ENCODE data around the gene LCN15.

LCN15 gene, protein sequence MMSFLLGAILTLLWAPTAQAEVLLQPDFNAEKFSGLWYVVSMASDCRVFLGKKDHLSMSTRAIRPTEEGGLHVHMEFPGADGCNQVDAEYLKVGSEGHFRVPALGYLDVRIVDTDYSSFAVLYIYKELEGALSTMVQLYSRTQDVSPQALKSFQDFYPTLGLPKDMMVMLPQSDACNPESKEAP

DNA sequence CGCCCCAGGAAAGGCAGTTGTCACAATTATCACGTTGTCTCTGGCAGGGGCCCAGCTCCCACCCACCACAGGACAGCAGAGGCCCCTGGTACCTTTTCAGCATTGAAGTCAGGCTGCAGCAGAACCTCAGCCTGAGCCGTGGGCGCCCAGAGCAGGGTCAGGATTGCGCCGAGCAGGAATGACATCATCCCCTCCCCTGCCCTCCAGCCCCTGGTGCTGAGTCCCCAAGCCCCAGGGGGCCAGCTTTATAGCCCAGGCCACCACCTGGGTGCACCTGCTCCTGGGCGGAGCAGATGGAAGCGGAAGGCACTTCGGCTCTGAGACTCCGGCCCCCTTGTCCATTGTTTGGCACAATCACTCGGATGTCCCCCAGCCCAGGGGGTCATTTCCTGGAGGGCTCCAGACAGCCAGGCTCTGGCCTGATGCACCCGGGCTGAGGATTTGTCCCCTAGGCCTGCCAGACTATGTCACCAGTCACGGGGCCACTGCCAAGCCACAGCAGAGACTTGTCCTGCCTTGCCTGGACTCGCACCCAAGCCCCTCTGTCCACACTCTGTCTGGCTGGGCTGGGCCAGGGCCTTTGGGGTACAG, at the start of gene LCN15:
Gene LCN15 (minus strand): TSS at position 218 of the 591 bp plus-strand sequence. CDS start 30 bp downstream, at position 188.
- H3K9ac ChIP-seq (ENCODE audit: low read depth, low read length) = no peak within 1 kb of the TSS
- no peaks in the 10 kb centered on the region for H3K9me3 ChIP-seq (ENCODE audit: control insufficient read depth, insufficient read depth, low read length)
- H3K4me3 ChIP-seq (ENCODE audit: low read depth, low read length) = peak within 1 kb of the TSS; percentile 37; the same call in 1 of the 2 replicates
- H3K27me3 ChIP-seq (ENCODE audit: control insufficient read depth, insufficient read depth, low read length) = no peaks in the 10 kb centered on the region
- no peaks in the 10 kb centered on the region; the same call in 1 of the 2 replicates for H3K4me1 ChIP-seq (ENCODE audit: control insufficient read depth, insufficient read depth, low read length)
- no peaks in the 10 kb centered on the region for H3K36me3 ChIP-seq (ENCODE audit: control insufficient read depth, insufficient read depth, low read length)
- H3K27ac ChIP-seq (ENCODE audit: low read depth, low read length) = no peak within 1 kb of the TSS

DNA sequence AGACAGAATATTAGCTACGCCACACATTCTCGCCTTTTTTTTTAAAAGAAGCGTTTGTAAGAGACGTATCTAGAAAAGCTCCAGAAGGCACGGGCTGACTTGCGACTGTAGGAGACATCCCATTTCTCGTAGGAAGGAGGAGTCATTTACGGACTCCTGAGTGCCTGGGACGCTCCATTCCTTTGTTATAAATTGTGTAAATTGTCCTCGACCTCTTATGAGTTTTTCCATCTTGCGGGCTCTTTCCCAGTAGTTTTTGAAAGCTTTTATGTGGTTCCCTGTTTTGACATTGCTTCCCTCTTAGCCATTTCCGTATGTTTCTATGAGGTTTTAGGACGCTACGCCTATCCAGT, 44.5 kb upstream of the LCN15 start:
- no peaks in the 10 kb centered on the region for H3K9me3 ChIP-seq (ENCODE audit: control insufficient read depth, insufficient read depth, low read length)
- H3K27me3 ChIP-seq (ENCODE audit: control insufficient read depth, insufficient read depth, low read length) = no peaks in the 10 kb centered on the region
- peak overlapping the region; percentile 85 for H3K4me3 ChIP-seq (ENCODE audit: low read depth, low read length)
- peaks cover 31% of the 10 kb centered on the region for H3K36me3 ChIP-seq (ENCODE audit: control insufficient read depth, insufficient read depth, low read length)
- peak overlapping the region; percentile 85 for H3K9ac ChIP-seq (ENCODE audit: low read depth, low read length)
- H3K4me1 ChIP-seq (ENCODE audit: control insufficient read depth, insufficient read depth, low read length) = peaks cover 9% of the 10 kb centered on the region; the same call in 1 of the 2 replicates
- peak overlapping the region; percentile 89 for H3K27ac ChIP-seq (ENCODE audit: low read depth, low read length)

DNA sequence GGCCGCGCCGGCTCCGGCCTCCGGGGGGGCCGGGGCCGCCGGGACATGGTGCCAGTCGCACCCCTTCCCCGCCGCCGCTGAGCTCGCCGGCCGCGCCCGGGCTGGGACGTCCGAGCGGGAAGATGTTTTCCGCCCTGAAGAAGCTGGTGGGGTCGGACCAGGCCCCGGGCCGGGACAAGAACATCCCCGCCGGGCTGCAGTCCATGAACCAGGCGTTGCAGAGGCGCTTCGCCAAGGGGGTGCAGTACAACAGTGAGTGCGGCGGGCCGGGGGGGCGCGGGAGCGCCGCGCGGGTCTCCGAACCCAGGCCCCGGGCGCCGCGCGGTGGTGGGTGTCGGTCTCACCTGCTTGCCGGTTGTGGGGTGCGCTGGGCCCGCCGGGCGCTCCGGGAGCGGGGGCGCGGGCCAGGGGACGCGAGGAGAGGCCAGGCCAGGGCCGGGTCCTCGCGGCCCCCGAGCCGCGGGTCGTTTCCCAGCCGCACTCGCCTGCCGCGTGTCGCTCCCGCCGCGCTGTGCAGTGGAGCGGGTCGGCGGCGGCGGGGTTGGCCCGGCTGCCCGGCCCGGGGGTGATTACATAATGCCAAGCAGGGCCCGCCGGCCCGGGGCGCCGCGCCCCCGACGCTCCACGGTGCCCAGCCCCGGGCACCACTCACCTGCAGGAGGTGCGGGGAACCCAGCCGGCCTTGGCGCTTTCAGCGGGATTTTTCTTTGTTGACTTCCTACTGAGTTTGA, 43.9 kb upstream of the LCN15 start:
- peaks cover 31% of the 10 kb centered on the region for H3K36me3 ChIP-seq (ENCODE audit: control insufficient read depth, insufficient read depth, low read length)
- H3K4me3 ChIP-seq (ENCODE audit: low read depth, low read length) = peak overlapping the region; percentile 85
- H3K27ac ChIP-seq (ENCODE audit: low read depth, low read length) = peak overlapping the region; percentile 89
- H3K4me1 ChIP-seq (ENCODE audit: control insufficient read depth, insufficient read depth, low read length) = peaks cover 9% of the 10 kb centered on the region; the same call in 1 of the 2 replicates
- peak overlapping the region; percentile 85 for H3K9ac ChIP-seq (ENCODE audit: low read depth, low read length)
- H3K9me3 ChIP-seq (ENCODE audit: control insufficient read depth, insufficient read depth, low read length) = no peaks in the 10 kb centered on the region
- H3K27me3 ChIP-seq (ENCODE audit: control insufficient read depth, insufficient read depth, low read length) = no peaks in the 10 kb centered on the region

DNA sequence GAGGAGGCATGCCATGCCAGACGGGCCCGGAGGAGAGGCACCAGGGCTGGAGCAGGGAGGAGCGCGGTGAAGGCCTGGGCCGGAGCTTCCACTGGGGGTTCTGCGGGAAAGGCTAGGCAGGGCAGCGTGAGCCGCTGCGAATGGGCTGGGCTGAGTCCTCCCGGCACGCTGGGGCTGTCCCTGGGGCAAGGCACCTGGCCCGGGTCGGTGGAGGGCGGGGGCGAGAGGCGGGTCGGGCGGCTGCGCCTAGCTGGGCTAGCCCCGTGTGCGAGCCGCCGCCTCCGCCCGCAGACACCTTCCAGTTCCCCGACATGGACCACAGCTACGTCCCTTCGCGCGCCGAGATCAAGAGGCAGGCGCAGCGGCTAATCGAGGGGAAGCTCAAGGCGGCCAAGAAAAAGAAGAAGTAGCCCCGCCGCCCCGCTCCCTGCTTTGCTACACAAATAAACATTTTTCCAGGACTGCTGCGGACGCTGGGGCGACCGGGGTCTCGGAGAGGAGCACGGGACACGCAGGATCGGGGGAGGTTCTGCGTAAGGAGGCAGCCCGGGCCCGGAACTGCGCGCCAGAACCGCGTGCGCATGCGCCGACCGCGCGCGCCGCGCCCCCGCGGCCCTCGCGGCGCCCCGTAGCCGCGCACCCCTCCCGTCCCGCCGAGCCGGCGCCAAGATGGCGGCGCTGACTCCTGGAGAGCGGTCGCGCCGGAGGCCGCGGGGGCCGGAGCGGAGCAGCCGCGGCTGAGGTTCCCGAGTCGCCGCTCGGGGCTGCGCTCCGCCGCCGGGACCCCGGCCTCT, 43.2 kb upstream of the LCN15 start, which contains the start of gene RABL6:
Gene RABL6 (plus strand): TSS at position 668 of the 794 bp plus-strand sequence. CDS start 249 bp downstream, outside the sequence.
- peaks cover 1% of the 10 kb centered on the region; the same call in 1 of the 2 replicates for H3K27me3 ChIP-seq (ENCODE audit: control insufficient read depth, insufficient read depth, low read length)
- peaks cover 26% of the 10 kb centered on the region for H3K36me3 ChIP-seq (ENCODE audit: control insufficient read depth, insufficient read depth, low read length)
- peaks cover 9% of the 10 kb centered on the region; the same call in 1 of the 2 replicates for H3K4me1 ChIP-seq (ENCODE audit: control insufficient read depth, insufficient read depth, low read length)
- H3K9ac ChIP-seq (ENCODE audit: low read depth, low read length) = peak within 1 kb of the TSS; percentile 85
- H3K9me3 ChIP-seq (ENCODE audit: control insufficient read depth, insufficient read depth, low read length) = no peaks in the 10 kb centered on the region
- peak within 1 kb of the TSS; percentile 85 for H3K4me3 ChIP-seq (ENCODE audit: low read depth, low read length)
- H3K27ac ChIP-seq (ENCODE audit: low read depth, low read length) = peak within 1 kb of the TSS; percentile 89

DNA sequence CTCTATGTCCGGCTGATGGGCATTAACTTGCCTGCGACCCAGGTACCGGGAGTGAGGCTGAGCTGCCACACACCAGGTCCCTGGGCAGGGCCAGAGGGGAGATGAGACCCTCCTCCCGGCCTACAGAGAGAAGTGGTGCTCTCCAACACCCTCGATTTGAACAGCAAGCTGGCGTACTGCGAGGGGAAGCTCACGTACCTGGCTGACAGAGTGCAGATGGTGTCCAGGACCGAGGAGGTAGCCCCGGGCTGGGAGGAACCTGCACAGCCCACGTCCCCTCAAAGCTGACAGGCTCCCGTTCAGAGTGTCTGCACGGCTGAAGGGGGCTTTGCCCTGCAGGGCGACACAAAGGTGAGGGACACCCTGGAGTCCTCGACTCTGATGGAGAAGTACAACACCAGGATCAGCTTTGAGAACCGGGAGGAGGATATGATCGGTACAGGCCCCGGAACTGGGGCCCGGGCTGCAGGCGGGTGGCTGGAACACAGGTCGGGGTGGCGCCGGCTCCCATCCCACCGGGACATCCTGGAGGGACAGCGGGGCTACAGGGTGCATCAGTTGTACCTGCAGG, 42.4 kb upstream of the LCN15 start:
- H3K9me3 ChIP-seq (ENCODE audit: control insufficient read depth, insufficient read depth, low read length) = no peaks in the 10 kb centered on the region

DNA sequence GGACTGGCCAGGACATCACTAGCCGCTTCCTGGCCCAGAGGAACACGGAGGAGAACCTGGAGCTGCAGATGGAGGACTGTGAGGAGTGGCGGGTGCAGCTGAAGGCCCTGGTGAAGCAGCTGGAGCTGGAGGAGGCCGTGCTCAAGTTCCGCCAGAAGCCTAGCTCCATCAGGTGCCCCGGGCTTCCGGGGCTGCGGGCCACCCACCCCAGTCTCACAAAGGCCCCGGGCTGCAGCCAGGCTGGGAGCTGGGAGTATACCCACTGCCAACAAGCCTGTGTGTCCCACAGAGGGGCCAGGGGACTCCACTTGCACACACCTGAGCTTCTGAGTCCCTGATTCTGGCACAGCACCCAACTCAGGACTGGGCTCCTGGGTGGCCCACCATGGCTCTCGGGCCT, 41.7 kb upstream of the LCN15 start:
- Histone ChIP-seq H3K9ac (ENCODE audit: low read depth, low read length) (no peak overlapping the region), H3K4me3 (ENCODE audit: low read depth, low read length) (no peak overlapping the region), H3K36me3 (ENCODE audit: control insufficient read depth, insufficient read depth, low read length) (peaks cover 17% of the 10 kb centered on the region), H3K9me3 (ENCODE audit: control insufficient read depth, insufficient read depth, low read length) (no peaks in the 10 kb centered on the region), H3K4me1 (ENCODE audit: control insufficient read depth, insufficient read depth, low read length) (peaks cover 12% of the 10 kb centered on the region; the same call in 1 of the 2 replicates), H3K27me3 (ENCODE audit: control insufficient read depth, insufficient read depth, low read length) (peaks cover 6% of the 10 kb centered on the region; the same call in 1 of the 2 replicates), H3K27ac (ENCODE audit: low read depth, low read length) (no peak overlapping the region)

More for the DNA sequence above, 42.4 kb upstream of the LCN15 start:
- H3K4me3 ChIP-seq (ENCODE audit: low read depth, low read length) = peak overlapping the region; percentile 85
- H3K4me1 ChIP-seq (ENCODE audit: control insufficient read depth, insufficient read depth, low read length) = peaks cover 9% of the 10 kb centered on the region; the same call in 1 of the 2 replicates
- peaks cover 6% of the 10 kb centered on the region; the same call in 1 of the 2 replicates for H3K27me3 ChIP-seq (ENCODE audit: control insufficient read depth, insufficient read depth, low read length)
- no peak overlapping the region for H3K9ac ChIP-seq (ENCODE audit: low read depth, low read length)
- peaks cover 21% of the 10 kb centered on the region for H3K36me3 ChIP-seq (ENCODE audit: control insufficient read depth, insufficient read depth, low read length)
- no peak overlapping the region for H3K27ac ChIP-seq (ENCODE audit: low read depth, low read length)

DNA sequence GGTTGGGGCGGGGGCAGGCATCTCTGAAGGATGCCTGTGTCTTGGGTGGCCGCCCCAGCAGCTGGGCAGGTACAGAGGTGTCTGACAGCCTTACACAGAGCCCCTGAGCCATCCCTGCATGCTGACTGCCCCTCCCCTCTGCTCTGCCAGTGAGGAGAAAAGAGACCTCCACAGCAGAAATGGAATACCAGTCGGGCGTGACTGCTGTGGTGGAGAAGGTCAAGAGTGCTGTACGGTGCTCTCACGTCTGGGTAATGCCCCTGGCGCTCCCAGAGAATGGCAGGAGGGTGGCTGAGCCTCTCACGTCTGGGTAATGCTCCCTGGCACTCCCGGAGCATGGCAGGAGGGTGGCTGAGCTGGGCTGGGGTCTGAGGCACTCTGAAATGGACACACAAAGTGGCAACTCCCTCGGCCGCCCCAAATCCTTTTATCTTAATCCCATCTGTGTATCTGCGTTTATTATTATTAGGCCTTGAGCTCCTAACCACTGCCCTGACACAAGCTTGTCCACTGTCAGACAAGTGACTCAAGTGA, 41.0 kb upstream of the LCN15 start:
- Histone ChIP-seq H3K36me3 (ENCODE audit: control insufficient read depth, insufficient read depth, low read length) (peaks cover 14% of the 10 kb centered on the region), H3K9me3 (ENCODE audit: control insufficient read depth, insufficient read depth, low read length) (no peaks in the 10 kb centered on the region), H3K9ac (ENCODE audit: low read depth, low read length) (no peak overlapping the region), H3K4me3 (ENCODE audit: low read depth, low read length) (no peak overlapping the region), H3K27ac (ENCODE audit: low read depth, low read length) (no peak overlapping the region), H3K4me1 (ENCODE audit: control insufficient read depth, insufficient read depth, low read length) (peaks cover 12% of the 10 kb centered on the region; the same call in 1 of the 2 replicates), H3K27me3 (ENCODE audit: control insufficient read depth, insufficient read depth, low read length) (peaks cover 6% of the 10 kb centered on the region; the same call in 1 of the 2 replicates)

DNA sequence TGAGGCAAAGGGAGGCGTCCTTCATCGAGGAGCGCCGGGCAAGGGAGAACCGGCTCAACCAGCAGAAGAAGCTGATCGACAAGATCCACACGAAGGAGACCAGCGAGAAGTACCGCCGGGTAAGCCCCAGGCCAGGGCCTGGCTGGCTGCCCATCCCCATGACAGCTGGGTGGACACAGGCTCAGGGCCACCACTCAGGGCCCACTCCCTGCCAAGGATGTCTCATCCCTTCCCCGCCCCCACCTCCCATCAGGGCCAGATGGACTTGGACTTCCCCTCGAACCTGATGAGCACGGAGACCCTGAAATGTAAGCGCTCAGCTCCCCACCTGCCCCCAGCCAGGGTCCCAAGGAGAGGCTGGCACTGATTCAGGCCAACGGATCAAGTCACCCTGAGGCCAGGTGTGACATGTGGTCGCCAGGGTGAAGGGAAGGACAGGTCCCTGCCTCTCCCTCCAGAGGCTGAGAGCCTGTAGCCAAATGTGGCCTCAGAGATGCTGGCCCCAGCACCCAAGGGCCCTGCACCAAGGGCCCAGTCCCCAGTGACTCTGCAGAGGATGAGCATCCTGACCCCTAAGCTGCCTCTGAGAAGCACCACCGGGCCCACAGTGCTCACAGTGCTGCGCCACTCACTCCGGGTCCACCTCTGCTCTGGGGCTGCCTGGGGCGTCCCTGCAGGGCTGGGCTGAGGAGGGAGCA, 40.3 kb upstream of the LCN15 start:
- H3K9ac ChIP-seq (ENCODE audit: low read depth, low read length) = no peak overlapping the region
- H3K27me3 ChIP-seq (ENCODE audit: control insufficient read depth, insufficient read depth, low read length) = peaks cover 8% of the 10 kb centered on the region
- no peak overlapping the region for H3K27ac ChIP-seq (ENCODE audit: low read depth, low read length)
- peaks cover 6% of the 10 kb centered on the region; the same call in 1 of the 2 replicates for H3K4me1 ChIP-seq (ENCODE audit: control insufficient read depth, insufficient read depth, low read length)
- no peaks in the 10 kb centered on the region for H3K9me3 ChIP-seq (ENCODE audit: control insufficient read depth, insufficient read depth, low read length)
- peaks cover 8% of the 10 kb centered on the region for H3K36me3 ChIP-seq (ENCODE audit: control insufficient read depth, insufficient read depth, low read length)
- no peak overlapping the region for H3K4me3 ChIP-seq (ENCODE audit: low read depth, low read length)

DNA sequence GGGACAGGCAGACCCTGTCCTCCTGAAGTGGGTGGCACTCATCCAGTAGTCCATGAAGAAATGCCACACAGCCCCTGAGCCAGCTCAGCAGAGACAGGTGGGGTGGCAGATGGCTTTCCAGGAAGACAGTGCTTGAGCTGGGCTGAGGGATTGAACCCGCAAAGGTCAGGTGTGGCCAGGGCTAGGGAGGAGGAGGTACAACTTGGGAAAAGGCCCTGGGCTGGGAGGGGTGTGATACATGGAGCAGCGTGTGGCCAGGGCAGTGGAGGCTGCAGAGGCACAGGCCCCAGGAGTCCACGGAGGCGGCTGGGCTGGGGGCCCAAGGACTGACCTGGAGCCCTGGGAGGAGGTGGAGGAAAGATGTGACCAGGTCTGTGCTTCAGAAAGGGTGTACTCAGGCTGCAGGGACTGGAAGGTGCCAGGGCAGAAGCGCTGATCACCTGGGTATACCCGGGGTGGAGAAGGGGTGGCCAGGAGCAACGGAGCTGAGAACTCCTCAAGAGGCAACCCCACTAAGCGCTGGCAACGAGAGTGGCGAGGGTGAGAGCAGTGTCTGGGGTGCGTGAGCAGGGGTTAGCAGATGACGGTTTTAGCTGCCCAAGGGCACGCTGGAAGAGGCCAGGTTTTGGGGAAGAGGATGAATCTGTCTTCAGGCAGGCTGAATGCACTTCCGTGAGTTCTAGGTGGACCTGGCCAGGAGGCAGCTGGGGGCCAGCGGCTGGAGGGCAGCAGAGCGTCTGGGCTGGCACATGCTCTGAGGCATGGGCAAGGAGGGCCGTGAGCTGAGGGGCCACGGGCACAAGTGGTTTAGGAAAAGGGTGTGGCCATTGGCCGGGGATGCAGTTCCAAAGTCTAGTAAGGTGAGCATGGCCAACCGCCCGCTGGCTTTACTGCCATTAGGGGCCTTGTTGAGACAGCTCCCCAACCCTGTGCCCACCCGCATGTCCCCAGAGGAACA, 39.5 kb upstream of the LCN15 start:
- H3K4me3 ChIP-seq (ENCODE audit: low read depth, low read length) = no peak overlapping the region
- H3K36me3 ChIP-seq (ENCODE audit: control insufficient read depth, insufficient read depth, low read length) = 0 out of 2 replicates have a peak, but pooled peaks cover 6% of the 10 kb centered on the region
- no peaks in the 10 kb centered on the region for H3K9me3 ChIP-seq (ENCODE audit: control insufficient read depth, insufficient read depth, low read length)
- H3K27ac ChIP-seq (ENCODE audit: low read depth, low read length) = no peak overlapping the region
- peaks cover 16% of the 10 kb centered on the region for H3K27me3 ChIP-seq (ENCODE audit: control insufficient read depth, insufficient read depth, low read length)
- H3K9ac ChIP-seq (ENCODE audit: low read depth, low read length) = no peak overlapping the region
- H3K4me1 ChIP-seq (ENCODE audit: control insufficient read depth, insufficient read depth, low read length) = 0 out of 2 replicates have a peak, but pooled peaks cover 3% of the 10 kb centered on the region
